ENCODE results near the gene SHCBP1L. TPM values are rescaled to one million over a fixed set of nuclear protein-coding genes. Genes with fewer than 3 reads are reported as not detected.

SHCBP1L gene
- polyA plus RNA-seq, 1 experiment, result not detected

- Histone ChIP-seq H3K27me3 (ENCODE audit: control insufficient read depth, insufficient read depth, low read length) (peaks cover 2% of the 10 kb centered on the region), H3K4me3 (ENCODE audit: low read depth, low read length) (no peak overlapping the region), H3K9me3 (ENCODE audit: control insufficient read depth, insufficient read depth, low read length) (no peaks in the 10 kb centered on the region), H3K27ac (ENCODE audit: low read depth, low read length) (no peak overlapping the region)
- no peak for DNase-seq (ENCODE audit: low read depth, low spot score)
- CTCF ChIA-PET, result no interaction called here
- TF ChIP-seq CTCF (IDR thresholded peaks at IDR 0.05; ENCODE audit: low read depth, low read length), result no peak
- POLR2A ChIA-PET, result no interaction called here
Measured at GRCh38 chr1:182939413-182939812, 13.6 kb downstream of the SHCBP1L start.

GRCh38 chr1:182935716-182936115 lies 17.2 kb downstream of the SHCBP1L start:
- DNase-seq (ENCODE audit: low read depth, low spot score), result no peak
- CTCF ChIA-PET, result no interaction called here
- POLR2A ChIA-PET, result no interaction called here

GRCh38 chr1:182930985-182931384 lies 22.0 kb downstream of the SHCBP1L start:
- DNase-seq (ENCODE audit: low read depth, low spot score), result no peak
- no peaks in the 10 kb centered on the region for H3K9me3 ChIP-seq (ENCODE audit: control insufficient read depth, insufficient read depth, low read length)
- POLR2A ChIA-PET, result interaction anchor here (0.6 kb wide), 1 partner anchor 81 kb away, joined by 3 read pairs; no protein-coding TSS in a partner anchor
- no peak overlapping the region for H3K4me3 ChIP-seq (ENCODE audit: low read depth, low read length)
- H3K27me3 ChIP-seq (ENCODE audit: control insufficient read depth, insufficient read depth, low read length), result no peaks in the 10 kb centered on the region
- CTCF ChIA-PET, result interaction anchor here (0.6 to 0.7 kb wide), 2 partner anchors 28 to 614 kb away, joined by 3 to 5 read pairs; no protein-coding TSS in a partner anchor
- H3K27ac ChIP-seq (ENCODE audit: low read depth, low read length), result no peak overlapping the region
- TF ChIP-seq CTCF (IDR thresholded peaks at IDR 0.05; ENCODE audit: low read depth, low read length), result no peak

More at GRCh38 chr1:182935716-182936115, 17.2 kb downstream of the SHCBP1L start:
- Histone ChIP-seq H3K9me3 (ENCODE audit: control insufficient read depth, insufficient read depth, low read length) (no peaks in the 10 kb centered on the region), H3K4me3 (ENCODE audit: low read depth, low read length) (no peak overlapping the region), H3K27me3 (ENCODE audit: control insufficient read depth, insufficient read depth, low read length) (no peaks in the 10 kb centered on the region), H3K27ac (ENCODE audit: low read depth, low read length) (no peak overlapping the region)
- TF ChIP-seq CTCF (IDR thresholded peaks at IDR 0.05; ENCODE audit: low read depth, low read length), result no peak

- no peak for TF ChIP-seq CTCF (IDR thresholded peaks at IDR 0.05; ENCODE audit: low read depth, low read length)
- H3K4me3 ChIP-seq (ENCODE audit: low read depth, low read length), result no peak overlapping the region
- CTCF ChIA-PET, result no interaction called here
- H3K9me3 ChIP-seq (ENCODE audit: control insufficient read depth, insufficient read depth, low read length), result no peaks in the 10 kb centered on the region
- POLR2A ChIA-PET, result no interaction called here
- no peak overlapping the region for H3K27ac ChIP-seq (ENCODE audit: low read depth, low read length)
- H3K27me3 ChIP-seq (ENCODE audit: control insufficient read depth, insufficient read depth, low read length), result peaks cover 5% of the 10 kb centered on the region
- no peak for DNase-seq (ENCODE audit: low read depth, low spot score)
Measured at GRCh38 chr1:182927693-182928433, 25.1 kb downstream of the SHCBP1L start.

GRCh38 chr1:182925661-182926060 lies 27.3 kb downstream of the SHCBP1L start:
- ChIA-PET CTCF (no interaction called here), POLR2A (no interaction called here)
- Histone ChIP-seq H3K4me3 (ENCODE audit: low read depth, low read length) (no peak overlapping the region), H3K27me3 (ENCODE audit: control insufficient read depth, insufficient read depth, low read length) (peaks cover 5% of the 10 kb centered on the region), H3K27ac (ENCODE audit: low read depth, low read length) (no peak overlapping the region), H3K9me3 (ENCODE audit: control insufficient read depth, insufficient read depth, low read length) (no peaks in the 10 kb centered on the region)
- TF ChIP-seq CTCF (IDR thresholded peaks at IDR 0.05; ENCODE audit: low read depth, low read length), result no peak
- DNase-seq (ENCODE audit: low read depth, low spot score), result no peak
